ENCODE data around the gene UVRAG. TPM values are rescaled to one million over a fixed set of nuclear protein-coding genes. Genes with fewer than 3 reads are reported as not detected.

Gene UVRAG
- total and polyA plus RNA-seq, 4 donors: 8.7 to 53.2 (median 18.3) TPM

GRCh38 chr11:75934851-75935250, 119.8 kb downstream of the UVRAG start:
- Histone ChIP-seq H3K27me3 (ENCODE audit: control insufficient read depth in 3 of 3, insufficient read depth in 3 of 3, low read length in 2 of 3) (no peaks in the 10 kb centered on the region), H3K4me3 (no peak overlapping the region), H3K9ac (ENCODE audit: insufficient read depth in 1 of 2, low read length in 2 of 2) (no peak overlapping the region), H3K27ac (ENCODE audit: low read depth in 1 of 2, low read length in 1 of 2) (no peak overlapping the region), H3K4me1 (ENCODE audit: control insufficient read depth in 5 of 5, insufficient read depth in 5 of 5, low read length in 5 of 5) (peaks cover 0 to 8% (median 2%) of the 10 kb centered on the region in 5 donors), H3K36me3 (ENCODE audit: control insufficient read depth in 4 of 4, insufficient read depth in 4 of 4, low read length in 4 of 4) (no peaks in the 10 kb centered on the region), H3K9me3 (ENCODE audit: control insufficient read depth in 4 of 4, insufficient read depth in 3 of 4, low read length in 3 of 4) (no peaks in the 10 kb centered on the region)
- DNase-seq: no peak
- no peak for TF ChIP-seq CTCF (IDR thresholded peaks at IDR 0.05; ENCODE audit: control extremely low read depth, extremely low read depth)
- ATAC-seq (ENCODE audit: insufficient read depth, low FRiP score): no peak

GRCh38 chr11:75938543-75938942, 123.5 kb downstream of the UVRAG start:
- Histone ChIP-seq H3K4me1 (ENCODE audit: control insufficient read depth in 5 of 5, insufficient read depth in 5 of 5, low read length in 5 of 5) (peaks cover 0 to 16% (median 2%) of the 10 kb centered on the region in 5 donors), H3K9me3 (ENCODE audit: control insufficient read depth in 4 of 4, insufficient read depth in 3 of 4, low read length in 3 of 4) (no peaks in the 10 kb centered on the region), H3K27me3 (ENCODE audit: control insufficient read depth in 3 of 3, insufficient read depth in 3 of 3, low read length in 2 of 3) (no peaks in the 10 kb centered on the region), H3K9ac (ENCODE audit: insufficient read depth in 1 of 2, low read length in 2 of 2) (no peak overlapping the region), H3K4me3 (no peak overlapping the region), H3K36me3 (ENCODE audit: control insufficient read depth in 4 of 4, insufficient read depth in 4 of 4, low read length in 4 of 4) (no peaks in the 10 kb centered on the region), H3K27ac (ENCODE audit: low read depth in 1 of 2, low read length in 1 of 2) (no peak overlapping the region)
- no peak for TF ChIP-seq CTCF (IDR thresholded peaks at IDR 0.05; ENCODE audit: control extremely low read depth, extremely low read depth)
- WGBS, 2 donors: 94 to 95% methylated on average over 3 of the region's 3 CpGs
- DNase-seq (no peak), ATAC-seq (ENCODE audit: insufficient read depth, low FRiP score) (no peak)

GRCh38 chr11:75939516-75939915, 124.5 kb downstream of the UVRAG start:
- H3K9me3 ChIP-seq (ENCODE audit: control insufficient read depth in 4 of 4, insufficient read depth in 3 of 4, low read length in 3 of 4): no peaks in the 10 kb centered on the region
- no peak overlapping the region for H3K9ac ChIP-seq (ENCODE audit: insufficient read depth in 1 of 2, low read length in 2 of 2)
- no peak overlapping the region for H3K27ac ChIP-seq (ENCODE audit: low read depth in 1 of 2, low read length in 1 of 2)
- peaks cover 0 to 16% (median 2%) of the 10 kb centered on the region in 5 donors for H3K4me1 ChIP-seq (ENCODE audit: control insufficient read depth in 5 of 5, insufficient read depth in 5 of 5, low read length in 5 of 5)
- H3K36me3 ChIP-seq (ENCODE audit: control insufficient read depth in 4 of 4, insufficient read depth in 4 of 4, low read length in 4 of 4): no peaks in the 10 kb centered on the region
- peak in 2 of 3 donors; percentile 66 to 73 for DNase-seq
- no peak overlapping the region for H3K4me3 ChIP-seq
- no peak for TF ChIP-seq CTCF (IDR thresholded peaks at IDR 0.05; ENCODE audit: control extremely low read depth, extremely low read depth)
- WGBS, 2 donors: 84 to 85% methylated on average over 1 of the region's 1 CpG
- ATAC-seq (ENCODE audit: insufficient read depth, low FRiP score): no peak
- H3K27me3 ChIP-seq (ENCODE audit: control insufficient read depth in 3 of 3, insufficient read depth in 3 of 3, low read length in 2 of 3): no peaks in the 10 kb centered on the region

GRCh38 chr11:75939992-75940391, 125.0 kb downstream of the UVRAG start:
- H3K9ac ChIP-seq (ENCODE audit: insufficient read depth in 1 of 2, low read length in 2 of 2): no peak overlapping the region
- no peaks in the 10 kb centered on the region for H3K27me3 ChIP-seq (ENCODE audit: control insufficient read depth in 3 of 3, insufficient read depth in 3 of 3, low read length in 2 of 3)
- TF ChIP-seq CTCF (IDR thresholded peaks at IDR 0.05; ENCODE audit: control extremely low read depth, extremely low read depth): no peak
- DNase-seq (no peak), ATAC-seq (ENCODE audit: insufficient read depth, low FRiP score) (no peak)
- 31 to 69% methylated on average over 1 of the region's 1 CpG for WGBS, 2 donors
- peaks cover 0 to 16% (median 2%) of the 10 kb centered on the region in 5 donors for H3K4me1 ChIP-seq (ENCODE audit: control insufficient read depth in 5 of 5, insufficient read depth in 5 of 5, low read length in 5 of 5)
- no peaks in the 10 kb centered on the region for H3K9me3 ChIP-seq (ENCODE audit: control insufficient read depth in 4 of 4, insufficient read depth in 3 of 4, low read length in 3 of 4)
- no peaks in the 10 kb centered on the region for H3K36me3 ChIP-seq (ENCODE audit: control insufficient read depth in 4 of 4, insufficient read depth in 4 of 4, low read length in 4 of 4)
- no peak overlapping the region for H3K4me3 ChIP-seq
- no peak overlapping the region for H3K27ac ChIP-seq (ENCODE audit: low read depth in 1 of 2, low read length in 1 of 2)

All from lung (tissue), 12 donors.